Measurements from ENCODE around the gene UBE2G2. TPM values are rescaled to one million over a fixed set of nuclear protein-coding genes. Genes with fewer than 3 reads are reported as not detected.

Gene UBE2G2
- total RNA-seq, 1 experiment from 2014 or later, result 212 TPM

DNA sequence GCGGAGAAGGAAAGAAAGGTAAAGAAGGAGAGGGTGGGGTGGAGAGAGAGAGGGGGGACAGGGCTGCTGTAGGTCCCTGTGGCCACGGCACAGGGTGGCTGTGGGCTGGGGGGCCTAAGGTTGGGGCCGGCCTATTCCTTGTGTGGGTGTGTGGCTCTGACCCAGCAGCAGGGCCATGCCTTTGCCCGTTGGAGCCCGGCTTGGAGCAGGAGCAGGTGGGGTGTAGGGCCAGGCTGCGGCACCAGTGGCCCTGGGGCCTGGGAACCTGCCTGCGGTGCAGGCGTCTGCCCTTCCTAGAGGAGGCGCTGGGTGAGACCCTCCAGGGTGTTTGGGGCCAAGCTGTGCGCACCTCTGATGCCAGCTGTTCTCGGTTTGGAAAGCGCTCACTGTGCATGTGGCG, 35.9 kb upstream of the UBE2G2 start:
- no peak overlapping the region for H3K27ac ChIP-seq (ENCODE audit: low read depth, low read length, poor library complexity, severe bottlenecking)
- no TSS peak for BruUV-seq (replicated peaks)
- intact Hi-C loops (cut with micrococcal nuclease; ENCODE audit: unreplicated experiment), result no loop called here
- CTCF ChIA-PET, result no interaction called here
- TF ChIP-seq, protein P1, sequence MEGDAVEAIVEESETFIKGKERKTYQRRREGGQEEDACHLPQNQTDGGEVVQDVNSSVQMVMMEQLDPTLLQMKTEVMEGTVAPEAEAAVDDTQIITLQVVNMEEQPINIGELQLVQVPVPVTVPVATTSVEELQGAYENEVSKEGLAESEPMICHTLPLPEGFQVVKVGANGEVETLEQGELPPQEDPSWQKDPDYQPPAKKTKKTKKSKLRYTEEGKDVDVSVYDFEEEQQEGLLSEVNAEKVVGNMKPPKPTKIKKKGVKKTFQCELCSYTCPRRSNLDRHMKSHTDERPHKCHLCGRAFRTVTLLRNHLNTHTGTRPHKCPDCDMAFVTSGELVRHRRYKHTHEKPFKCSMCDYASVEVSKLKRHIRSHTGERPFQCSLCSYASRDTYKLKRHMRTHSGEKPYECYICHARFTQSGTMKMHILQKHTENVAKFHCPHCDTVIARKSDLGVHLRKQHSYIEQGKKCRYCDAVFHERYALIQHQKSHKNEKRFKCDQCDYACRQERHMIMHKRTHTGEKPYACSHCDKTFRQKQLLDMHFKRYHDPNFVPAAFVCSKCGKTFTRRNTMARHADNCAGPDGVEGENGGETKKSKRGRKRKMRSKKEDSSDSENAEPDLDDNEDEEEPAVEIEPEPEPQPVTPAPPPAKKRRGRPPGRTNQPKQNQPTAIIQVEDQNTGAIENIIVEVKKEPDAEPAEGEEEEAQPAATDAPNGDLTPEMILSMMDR (conservative IDR thresholded peaks at IDR 0.05; ENCODE audit: low read depth, low read length), result no peak
- H3K9me3 ChIP-seq (ENCODE audit: low read depth, low read length, poor library complexity, severe bottlenecking), result no peaks in the 10 kb centered on the region
- no peaks in the 10 kb centered on the region for H3K27me3 ChIP-seq (replicated peaks; ENCODE audit: insufficient read depth, low read depth, low read length, poor library complexity)
- H3K36me3 ChIP-seq (ENCODE audit: insufficient read depth, low read length, poor library complexity, severe bottlenecking), result no peaks in the 10 kb centered on the region
- DNase-seq (ENCODE audit: low spot score), result no peak
- POLR2A ChIA-PET (ENCODE audit: low non-redundant PET), result no interaction called here
- no peaks in the 10 kb centered on the region for H3K4me1 ChIP-seq (ENCODE audit: insufficient read depth, low read length, poor library complexity, severe bottlenecking)
- H3K4me3 ChIP-seq (ENCODE audit: low read depth, low read length, poor library complexity, severe bottlenecking), result no peak overlapping the region

DNA sequence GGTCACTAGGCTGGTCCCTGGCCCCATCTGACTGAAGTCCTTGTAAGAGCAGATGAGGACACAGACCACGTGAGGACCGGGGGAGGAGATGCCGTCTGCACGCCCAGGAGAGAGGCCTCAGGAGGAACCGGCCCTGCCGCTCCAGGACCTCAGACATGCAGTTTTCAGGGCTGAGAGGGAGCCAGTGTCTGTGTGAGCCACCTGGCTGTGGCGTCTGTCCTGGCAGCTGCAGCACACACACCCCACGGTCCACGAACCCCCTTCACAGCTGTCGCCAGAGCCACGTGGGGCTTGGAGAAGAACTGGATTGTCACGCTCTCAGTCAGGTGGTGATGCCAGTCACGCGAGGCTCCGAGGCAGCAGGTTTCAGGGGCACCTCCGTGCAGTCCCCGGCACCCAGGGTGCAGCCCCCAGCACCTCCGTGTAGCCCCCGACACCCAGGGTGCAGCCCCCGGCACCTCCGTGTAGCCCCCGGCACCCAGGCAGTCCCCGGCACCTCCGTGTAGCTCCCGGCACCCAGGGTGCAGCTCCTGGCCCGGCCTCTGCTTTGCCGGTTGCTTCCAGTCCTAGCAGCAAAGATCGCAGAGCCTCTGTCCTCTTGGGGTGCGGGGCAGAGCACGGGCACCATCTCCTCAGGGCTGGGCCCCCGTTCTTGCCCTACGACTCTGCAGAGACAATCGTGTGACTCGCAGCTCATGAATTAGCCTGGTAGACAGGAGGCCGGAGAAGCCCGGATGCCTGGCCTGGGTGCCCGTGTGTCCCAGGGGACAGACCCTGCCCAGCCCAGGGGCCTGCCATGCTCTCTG, 35.2 kb upstream of the UBE2G2 start:
- DNase-seq (ENCODE audit: low spot score), result no peak
- intact Hi-C loops (cut with micrococcal nuclease; ENCODE audit: unreplicated experiment), result no loop called here
- H3K9me3 ChIP-seq (ENCODE audit: low read depth, low read length, poor library complexity, severe bottlenecking), result no peaks in the 10 kb centered on the region
- no peaks in the 10 kb centered on the region for H3K4me1 ChIP-seq (ENCODE audit: insufficient read depth, low read length, poor library complexity, severe bottlenecking)
- BruUV-seq (replicated peaks), result no TSS peak
- no peak overlapping the region for H3K27ac ChIP-seq (ENCODE audit: low read depth, low read length, poor library complexity, severe bottlenecking)
- no peaks in the 10 kb centered on the region for H3K36me3 ChIP-seq (ENCODE audit: insufficient read depth, low read length, poor library complexity, severe bottlenecking)
- POLR2A ChIA-PET (ENCODE audit: low non-redundant PET), result no interaction called here
- H3K27me3 ChIP-seq (replicated peaks; ENCODE audit: insufficient read depth, low read depth, low read length, poor library complexity), result no peaks in the 10 kb centered on the region
- TF ChIP-seq EZH2 (IDR thresholded peaks at IDR 0.05; ENCODE audit: borderline replicate concordance, low read depth, low read length, poor library complexity, severe bottlenecking), result no peak
- TF ChIP-seq, protein P1 (conservative IDR thresholded peaks at IDR 0.05; ENCODE audit: low read depth, low read length), result no peak
- no peak overlapping the region for H3K4me3 ChIP-seq (ENCODE audit: low read depth, low read length, poor library complexity, severe bottlenecking)
- CTCF ChIA-PET, result no interaction called here

DNA sequence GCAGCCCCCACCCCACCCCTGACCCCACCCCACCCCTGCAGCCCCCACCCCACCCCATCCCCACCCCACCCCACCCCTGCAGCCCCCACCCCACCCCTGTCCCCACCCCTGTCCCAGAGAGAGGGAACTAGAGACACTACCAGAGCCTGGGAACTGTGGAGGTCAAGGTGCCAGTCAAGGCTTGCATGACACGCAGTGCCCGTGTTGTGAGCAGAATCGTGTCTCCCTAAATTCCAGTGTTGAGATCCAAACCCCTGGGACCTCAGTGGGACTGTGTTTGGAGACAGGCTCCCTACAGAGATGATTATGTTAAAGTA, 34.7 kb upstream of the UBE2G2 start:
- no TSS peak for BruUV-seq (replicated peaks)
- Histone ChIP-seq H3K27me3 (replicated peaks; ENCODE audit: insufficient read depth, low read depth, low read length, poor library complexity) (no peaks in the 10 kb centered on the region), H3K4me3 (ENCODE audit: low read depth, low read length, poor library complexity, severe bottlenecking) (no peak overlapping the region), H3K27ac (ENCODE audit: low read depth, low read length, poor library complexity, severe bottlenecking) (no peak overlapping the region), H3K9me3 (ENCODE audit: low read depth, low read length, poor library complexity, severe bottlenecking) (no peaks in the 10 kb centered on the region), H3K36me3 (ENCODE audit: insufficient read depth, low read length, poor library complexity, severe bottlenecking) (no peaks in the 10 kb centered on the region), H3K4me1 (ENCODE audit: insufficient read depth, low read length, poor library complexity, severe bottlenecking) (no peaks in the 10 kb centered on the region)
- TF ChIP-seq, protein P1 (conservative IDR thresholded peaks at IDR 0.05; ENCODE audit: low read depth, low read length), result no peak
- TF ChIP-seq EZH2 (IDR thresholded peaks at IDR 0.05; ENCODE audit: borderline replicate concordance, low read depth, low read length, poor library complexity, severe bottlenecking), result no peak
- intact Hi-C loops (cut with micrococcal nuclease; ENCODE audit: unreplicated experiment), result no loop called here
- no peak for DNase-seq (ENCODE audit: low spot score)
- CTCF ChIA-PET, result no interaction called here
- POLR2A ChIA-PET (ENCODE audit: low non-redundant PET), result no interaction called here

All from A673 (cell line).